Naive B cell (primary cell): Measurements from ENCODE around the gene GON4L. TPM values are rescaled to one million over a fixed set of nuclear protein-coding genes. Genes with fewer than 3 reads are reported as not detected.
"Not testable (repeated sequence)": the region's sequence is repeated elsewhere in the genome, so short reads cannot be mapped to it uniquely, and the experiment has no call there.

Experiments used
- ATAC-seq, 2 donors: fragments of 150-1000 bp; cut with Tn5 transposase; 2 replicates each; pipeline ENCODE4 v1.10.0; 2021; ENCODE audit warnings: low read depth in 2 of 2, mild to moderate bottlenecking in 2 of 2, moderate library complexity in 2 of 2
- DNase-seq: peaks from one replicate; pipeline ENCODE4 v3.0.0; 2022
- H3K27ac Mint-ChIP-seq, 6 donors: one replicate each; pipeline ENCODE4 v1.8.0; 2020 to 2022; ENCODE audit warnings: mild to moderate bottlenecking in 6 of 6, mixed read lengths in 6 of 6, moderate library complexity in 5 of 6, inconsistent platforms in 2 of 6
- H3K27me3 Mint-ChIP-seq, 3 donors: one replicate each; pipeline ENCODE4 v1.8.0; 2021 to 2022; ENCODE audit warnings: mixed read lengths in 3 of 3, mild to moderate bottlenecking in 1 of 3
- H3K36me3 Mint-ChIP-seq, 2 donors: one replicate each; pipeline ENCODE4 v1.8.0; 2020 to 2022; ENCODE audit warnings: mixed read lengths in 2 of 2, inconsistent platforms in 1 of 2, mild to moderate bottlenecking in 1 of 2
- H3K4me1 Mint-ChIP-seq, 3 donors: one replicate each; pipeline ENCODE4 v1.8.0; 2020 to 2022; ENCODE audit warnings: mixed read lengths in 3 of 3, inconsistent platforms in 1 of 3, mild to moderate bottlenecking in 1 of 3, moderate library complexity in 1 of 3
- H3K4me3 Mint-ChIP-seq, 8 donors: one replicate each; pipeline ENCODE4 v1.8.0; 2020 to 2022; ENCODE audit warnings: mild to moderate bottlenecking in 8 of 8, mixed read lengths in 8 of 8, moderate library complexity in 8 of 8, inconsistent platforms in 2 of 8
- H3K9me3 Mint-ChIP-seq, 7 donors: one replicate each; pipeline ENCODE4 v1.8.0; 2020 to 2022; ENCODE audit warnings: mixed read lengths in 7 of 7, mild to moderate bottlenecking in 5 of 7, inconsistent platforms in 2 of 7, moderate library complexity in 1 of 7
- polyA plus RNA-seq, 6 donors: library from polyadenylated mRNA; unstranded; fragments of 300-500 nt; fragmentation: Illumina TruSeq; gene quantifications; one replicate each; pipeline ENCODE4 v1.2.3, GENCODE V29; 2021; ENCODE audit warnings: low read depth in 6 of 6

The GON4L gene
- polyA plus RNA-seq, 6 donors from 2014 or later = 9.6 to 64.4 (median 30.7) TPM

GRCh38 chr1:155833665-155834295 is 23.2 kb downstream of the GON4L start:
- Mint-ChIP-seq H3K27me3 (no peaks in the 10 kb centered on the region), H3K36me3 (peaks cover 0 to 8% of the 10 kb centered on the region in 2 donors), H3K4me1 (peaks cover 25 to 38% (median 30%) of the 10 kb centered on the region in 3 donors), H3K27ac (peak overlapping the region in 3 of 6 donors; percentile 39 to 91 (median 73)), H3K4me3 (peak overlapping the region in 4 of 8 donors; percentile 0 to 76 (median 14)), H3K9me3 (no peaks in the 10 kb centered on the region)
- DNase-seq (no peak), ATAC-seq (no peak)

DNA sequence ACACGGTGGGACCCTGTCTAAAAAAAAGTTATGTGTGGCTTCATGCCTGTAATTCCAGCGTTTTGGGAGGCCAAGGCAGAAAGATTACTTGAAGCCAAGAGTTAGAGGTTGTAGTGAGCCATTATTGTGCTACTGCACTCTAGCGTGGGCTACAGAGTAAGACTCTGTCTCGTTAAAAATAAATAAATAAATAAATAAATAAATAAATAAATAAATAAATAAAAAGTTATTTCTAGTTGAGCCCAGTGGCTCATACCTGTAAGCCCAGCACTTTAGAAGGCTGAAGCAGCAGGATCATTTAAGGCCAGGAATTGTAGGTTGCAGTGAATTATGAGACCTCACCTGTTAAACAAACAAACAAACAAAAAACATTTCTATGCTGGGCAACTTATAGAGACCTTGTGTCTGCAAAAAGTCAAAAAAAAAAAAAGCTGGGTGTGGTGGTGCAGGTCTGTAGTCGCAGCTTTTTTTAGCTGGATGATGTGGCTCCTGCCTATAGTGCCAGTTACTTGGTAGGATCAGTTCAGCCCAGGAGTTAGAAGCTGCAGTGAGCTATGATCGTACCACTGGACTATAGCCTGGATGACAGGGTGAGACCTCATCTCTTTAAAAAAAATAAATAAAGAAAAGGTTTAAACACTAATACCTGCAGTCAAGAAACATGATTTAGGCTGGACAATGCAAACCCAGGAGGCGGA is 25.6 kb downstream of the GON4L start:
- peaks cover 16 to 28% (median 24%) of the 10 kb centered on the region in 3 donors for H3K4me1 Mint-ChIP-seq
- no peak for DNase-seq
- peaks cover 6 to 8% of the 10 kb centered on the region in 2 donors for H3K36me3 Mint-ChIP-seq
- peak overlapping the region in 1 of 6 donors; percentile 30 for H3K27ac Mint-ChIP-seq
- no peaks in the 10 kb centered on the region for H3K27me3 Mint-ChIP-seq
- no peak for ATAC-seq
- H3K4me3 Mint-ChIP-seq = peak overlapping the region in 1 of 8 donors; percentile 69
- H3K9me3 Mint-ChIP-seq = no peaks in the 10 kb centered on the region

DNA sequence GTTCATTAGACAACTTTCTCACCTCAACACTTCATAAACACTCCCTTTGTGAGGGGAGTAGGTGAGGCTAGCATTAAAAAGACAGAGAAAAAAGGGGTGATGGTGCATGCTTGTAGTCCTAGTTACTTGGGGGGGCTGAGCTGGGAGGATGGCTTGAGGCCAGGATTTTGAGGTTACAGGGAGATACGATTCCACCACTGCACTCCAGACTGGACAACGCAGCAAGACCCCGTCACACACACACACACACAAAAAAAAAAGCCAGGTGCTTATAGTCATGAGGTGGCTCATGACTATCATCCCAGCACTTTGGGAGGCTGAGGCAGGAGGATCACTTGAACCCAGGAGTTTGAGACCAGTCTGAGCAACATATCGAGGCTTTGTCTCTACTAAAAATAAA is 29.6 kb downstream of the GON4L start:
- Mint-ChIP-seq H3K4me1 (peaks cover 0 to under 1% (median under 1%) of the 10 kb centered on the region in 3 donors), H3K4me3 (no peak overlapping the region), H3K27ac (peak overlapping the region in 4 of 6 donors; percentile 10 to 37 (median 24)), H3K9me3 (no peaks in the 10 kb centered on the region), H3K27me3 (no peaks in the 10 kb centered on the region), H3K36me3 (peaks cover 2 to 7% of the 10 kb centered on the region in 2 donors)
- ATAC-seq (no peak), DNase-seq (no peak)

GRCh38 chr1:155816351-155816750 is 40.7 kb downstream of the GON4L start:
- ATAC-seq (no peak), DNase-seq (no peak)
- H3K4me1 Mint-ChIP-seq = no peaks in the 10 kb centered on the region
- peak overlapping the region in 2 of 6 donors; percentile 12 to 15 for H3K27ac Mint-ChIP-seq
- H3K27me3 Mint-ChIP-seq = no peaks in the 10 kb centered on the region
- peaks cover 5 to 24% of the 10 kb centered on the region in 2 donors for H3K36me3 Mint-ChIP-seq
- no peak overlapping the region for H3K4me3 Mint-ChIP-seq
- no peaks in the 10 kb centered on the region for H3K9me3 Mint-ChIP-seq

GRCh38 chr1:155813672-155814071 is 43.3 kb downstream of the GON4L start:
- ATAC-seq = no peak
- Mint-ChIP-seq H3K9me3 (no peaks in the 10 kb centered on the region), H3K36me3 (peaks cover 5 to 20% of the 10 kb centered on the region in 2 donors), H3K27ac (peak overlapping the region in 5 of 6 donors; percentile 31 to 52 (median 37)), H3K4me3 (no peak overlapping the region), H3K27me3 (no peaks in the 10 kb centered on the region), H3K4me1 (peaks cover 6% of the 10 kb centered on the region in 3 donors)
- DNase-seq = no peak

- Mint-ChIP-seq H3K9me3 (peaks cover 0 to 3% (median 0%) of the 10 kb centered on the region in 7 donors), H3K27ac (no peak overlapping the region), H3K36me3 (peaks cover 10 to 28% of the 10 kb centered on the region in 2 donors), H3K4me3 (no peak overlapping the region), H3K4me1 (peaks cover 12 to 14% (median 13%) of the 10 kb centered on the region in 3 donors), H3K27me3 (no peaks in the 10 kb centered on the region)
- DNase-seq (no peak), ATAC-seq (no peak)
Measured at GRCh38 chr1:155812878-155813277, 44.1 kb downstream of the GON4L start.

DNA sequence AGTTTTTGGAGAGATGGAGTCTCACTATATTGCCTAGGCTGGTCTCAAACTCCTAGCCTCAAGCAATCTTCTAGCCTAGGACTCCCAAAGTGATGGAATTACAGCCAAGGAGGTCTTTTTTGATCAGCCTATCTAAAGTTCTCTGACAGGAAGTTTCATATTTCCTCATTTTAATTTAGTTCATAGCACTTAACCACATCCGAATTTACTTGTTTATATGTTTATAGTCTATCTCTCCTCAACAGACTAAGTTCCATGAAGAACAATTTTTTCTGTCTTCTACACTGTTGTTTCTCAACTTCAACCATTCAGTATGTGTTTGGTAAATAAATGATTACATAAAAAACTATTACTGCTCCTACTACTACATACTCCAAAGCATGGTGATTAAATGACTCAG is 47.9 kb downstream of the GON4L start:
- peaks cover 0 to 3% (median 0%) of the 10 kb centered on the region in 7 donors for H3K9me3 Mint-ChIP-seq
- H3K36me3 Mint-ChIP-seq = peaks cover 16% of the 10 kb centered on the region in 2 donors
- H3K27ac Mint-ChIP-seq = peak overlapping the region; percentile 61 to 94 (median 83)
- no peaks in the 10 kb centered on the region for H3K27me3 Mint-ChIP-seq
- DNase-seq (no peak), ATAC-seq (peak; percentile 42 to 54)
- peaks cover 12 to 14% (median 13%) of the 10 kb centered on the region in 3 donors for H3K4me1 Mint-ChIP-seq
- H3K4me3 Mint-ChIP-seq = peak overlapping the region in 7 of 8 donors; percentile 13 to 72 (median 40)

- peaks cover 0 to 3% (median 0%) of the 10 kb centered on the region in 3 donors for H3K4me1 Mint-ChIP-seq
- H3K9me3 Mint-ChIP-seq = no peaks in the 10 kb centered on the region
- H3K36me3 Mint-ChIP-seq = peaks cover 8 to 27% of the 10 kb centered on the region in 2 donors
- H3K27ac Mint-ChIP-seq = no peak overlapping the region
- DNase-seq = no peak
- no peak for ATAC-seq
- H3K27me3 Mint-ChIP-seq = no peaks in the 10 kb centered on the region
- no peak overlapping the region for H3K4me3 Mint-ChIP-seq
Measured at GRCh38 chr1:155801149-155801548, 55.9 kb downstream of the GON4L start.

DNA sequence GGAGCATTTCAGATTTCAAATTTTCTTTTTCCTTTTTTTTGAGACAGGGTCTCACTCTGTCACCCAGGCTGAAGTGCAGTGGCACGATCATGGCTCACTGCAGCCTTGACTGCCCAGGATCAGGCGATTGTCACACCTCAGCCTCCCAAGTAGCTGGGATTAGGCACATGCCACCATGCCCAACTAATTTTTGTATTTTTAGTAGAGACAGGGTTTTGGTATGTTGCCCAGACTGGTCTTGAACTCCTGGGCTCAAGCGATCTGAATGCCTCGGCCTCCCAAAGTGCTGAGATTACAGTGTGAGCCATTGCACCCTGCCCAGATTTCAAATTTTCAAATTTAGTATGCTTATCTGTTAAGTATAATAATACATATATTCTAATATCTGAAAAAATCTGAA is 61.4 kb downstream of the GON4L start:
- peaks cover 4 to 12% of the 10 kb centered on the region in 2 donors for H3K36me3 Mint-ChIP-seq
- not testable (repeated sequence) for H3K4me3 Mint-ChIP-seq, H3K4me1 Mint-ChIP-seq, H3K27me3 Mint-ChIP-seq, ATAC-seq, H3K27ac Mint-ChIP-seq, H3K9me3 Mint-ChIP-seq, DNase-seq

DNA sequence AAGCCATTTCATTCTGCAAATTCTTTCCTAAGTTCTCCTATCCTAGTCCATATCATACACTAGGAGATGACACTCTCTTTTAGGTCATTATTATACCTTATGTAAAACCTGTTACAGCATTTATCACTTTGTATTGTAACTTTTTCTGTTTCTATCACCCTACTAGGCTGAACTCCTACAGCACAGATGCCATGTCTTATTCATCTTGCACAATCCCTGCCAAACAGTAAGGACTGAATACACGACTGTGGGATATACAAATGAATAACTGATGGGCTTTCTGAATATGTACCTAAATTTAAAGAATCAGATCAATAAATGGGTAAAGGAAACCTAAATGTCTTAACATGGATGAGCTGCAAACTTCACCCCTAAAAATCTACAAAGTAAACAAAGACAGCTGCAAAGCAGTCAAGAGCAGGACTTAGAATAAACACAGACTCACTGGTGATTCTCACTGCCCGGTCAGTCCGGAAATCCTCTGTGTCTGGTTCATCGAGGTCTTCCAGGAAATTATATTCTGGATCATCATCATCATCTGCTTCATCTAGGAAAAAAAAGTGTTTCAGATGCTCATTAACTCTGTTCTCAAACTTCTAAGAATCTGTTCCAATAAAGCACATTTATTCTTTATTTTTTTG is 62.3 kb downstream of the GON4L start:
- Mint-ChIP-seq H3K4me3 (no peak overlapping the region), H3K36me3 (peaks cover 4 to 12% of the 10 kb centered on the region in 2 donors), H3K4me1 (no peaks in the 10 kb centered on the region), H3K27ac (no peak overlapping the region), H3K27me3 (no peaks in the 10 kb centered on the region), H3K9me3 (no peaks in the 10 kb centered on the region)
- ATAC-seq = no peak
- no peak for DNase-seq

DNA sequence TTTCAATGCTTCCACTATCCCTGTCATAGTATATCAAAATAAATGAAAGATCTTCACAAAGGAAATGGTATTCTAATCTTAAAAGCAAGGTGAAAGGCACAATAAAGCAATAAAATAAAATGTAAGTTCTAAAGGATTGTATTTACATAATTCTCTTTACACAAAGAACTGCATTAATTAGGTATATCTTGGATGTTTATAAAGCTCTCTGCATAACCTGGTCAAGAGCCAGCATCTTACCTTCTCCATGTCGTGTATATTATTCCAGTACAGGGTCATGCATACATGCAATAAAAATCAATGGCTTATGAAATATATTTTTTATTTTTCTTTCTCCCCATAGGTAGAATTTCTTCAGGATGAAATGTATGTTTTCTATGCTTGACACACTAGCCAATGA is 63.8 kb downstream of the GON4L start:
- no peak for ATAC-seq
- Mint-ChIP-seq H3K36me3 (peaks cover 4 to 12% of the 10 kb centered on the region in 2 donors), H3K27me3 (no peaks in the 10 kb centered on the region), H3K4me1 (no peaks in the 10 kb centered on the region), H3K4me3 (no peak overlapping the region), H3K9me3 (no peaks in the 10 kb centered on the region), H3K27ac (peak overlapping the region in 2 of 6 donors; percentile 17 to 32)
- no peak for DNase-seq

- DNase-seq (no peak), ATAC-seq (no peak)
- H3K9me3 Mint-ChIP-seq = no peaks in the 10 kb centered on the region
- H3K36me3 Mint-ChIP-seq = peaks cover 17 to 31% of the 10 kb centered on the region in 2 donors
- H3K27me3 Mint-ChIP-seq = no peaks in the 10 kb centered on the region
- no peak overlapping the region for H3K4me3 Mint-ChIP-seq
- no peak overlapping the region for H3K27ac Mint-ChIP-seq
- H3K4me1 Mint-ChIP-seq = peaks cover 0 to 3% (median 0%) of the 10 kb centered on the region in 3 donors
Measured at GRCh38 chr1:155777582-155777981, 79.4 kb downstream of the GON4L start.

- no peaks in the 10 kb centered on the region for H3K27me3 Mint-ChIP-seq
- H3K9me3 Mint-ChIP-seq = no peaks in the 10 kb centered on the region
- H3K36me3 Mint-ChIP-seq = peaks cover 23 to 33% of the 10 kb centered on the region in 2 donors
- peak overlapping the region in 2 of 6 donors; percentile 59 to 80 for H3K27ac Mint-ChIP-seq
- H3K4me3 Mint-ChIP-seq = no peak overlapping the region
- ATAC-seq (no peak), DNase-seq (no peak)
- H3K4me1 Mint-ChIP-seq = peaks cover 0 to 3% (median 0%) of the 10 kb centered on the region in 3 donors
Measured at GRCh38 chr1:155776414-155776813, 80.6 kb downstream of the GON4L start.
